ENCODE measurements around the gene GRIA3. TPM values are rescaled to one million over a fixed set of nuclear protein-coding genes. Genes with fewer than 3 reads are reported as not detected.

Gene GRIA3
- total RNA-seq, 1 donor from 2014 or later, result 3.7 TPM

DNA sequence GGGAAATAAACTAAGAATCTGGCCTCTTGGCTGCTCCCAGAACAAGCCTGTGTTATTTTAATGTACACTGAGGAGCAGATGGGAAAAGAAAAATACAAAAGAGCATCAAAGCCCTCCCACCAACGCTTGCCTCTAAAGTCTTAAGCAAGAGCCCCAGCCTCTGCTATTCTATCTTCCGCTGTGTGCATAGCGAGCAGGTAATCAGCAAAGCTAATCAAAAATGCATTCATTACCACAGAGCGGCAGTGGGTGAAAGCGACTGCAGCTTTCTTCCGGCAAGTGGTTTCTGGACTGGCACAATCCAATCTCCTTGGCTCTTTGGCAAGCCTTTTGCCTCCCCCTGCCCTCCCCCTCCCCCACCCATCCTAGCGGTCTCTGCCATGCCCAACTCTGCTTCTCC lies 13.5 kb upstream of the GRIA3 start:
- Histone ChIP-seq H3K27ac (replicated peaks) (no peak overlapping the region), H3K27me3 (ENCODE audit: low read depth) (no peaks in the 10 kb centered on the region), H3K36me3 (no peaks in the 10 kb centered on the region), H3K4me1 (no peaks in the 10 kb centered on the region), H3K4me3 (no peak overlapping the region), H3K9me3 (replicated peaks) (no peaks in the 10 kb centered on the region)
- intact Hi-C loops (cut with micrococcal nuclease), result loop anchor here (10.0 kb wide), 1 partner anchor 244 kb away; no protein-coding TSS in a partner anchor
- TF ChIP-seq, protein P1, sequence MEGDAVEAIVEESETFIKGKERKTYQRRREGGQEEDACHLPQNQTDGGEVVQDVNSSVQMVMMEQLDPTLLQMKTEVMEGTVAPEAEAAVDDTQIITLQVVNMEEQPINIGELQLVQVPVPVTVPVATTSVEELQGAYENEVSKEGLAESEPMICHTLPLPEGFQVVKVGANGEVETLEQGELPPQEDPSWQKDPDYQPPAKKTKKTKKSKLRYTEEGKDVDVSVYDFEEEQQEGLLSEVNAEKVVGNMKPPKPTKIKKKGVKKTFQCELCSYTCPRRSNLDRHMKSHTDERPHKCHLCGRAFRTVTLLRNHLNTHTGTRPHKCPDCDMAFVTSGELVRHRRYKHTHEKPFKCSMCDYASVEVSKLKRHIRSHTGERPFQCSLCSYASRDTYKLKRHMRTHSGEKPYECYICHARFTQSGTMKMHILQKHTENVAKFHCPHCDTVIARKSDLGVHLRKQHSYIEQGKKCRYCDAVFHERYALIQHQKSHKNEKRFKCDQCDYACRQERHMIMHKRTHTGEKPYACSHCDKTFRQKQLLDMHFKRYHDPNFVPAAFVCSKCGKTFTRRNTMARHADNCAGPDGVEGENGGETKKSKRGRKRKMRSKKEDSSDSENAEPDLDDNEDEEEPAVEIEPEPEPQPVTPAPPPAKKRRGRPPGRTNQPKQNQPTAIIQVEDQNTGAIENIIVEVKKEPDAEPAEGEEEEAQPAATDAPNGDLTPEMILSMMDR (IDR thresholded peaks at IDR 0.05; ENCODE audit: borderline replicate concordance), result no peak
- no peak for DNase-seq

DNA sequence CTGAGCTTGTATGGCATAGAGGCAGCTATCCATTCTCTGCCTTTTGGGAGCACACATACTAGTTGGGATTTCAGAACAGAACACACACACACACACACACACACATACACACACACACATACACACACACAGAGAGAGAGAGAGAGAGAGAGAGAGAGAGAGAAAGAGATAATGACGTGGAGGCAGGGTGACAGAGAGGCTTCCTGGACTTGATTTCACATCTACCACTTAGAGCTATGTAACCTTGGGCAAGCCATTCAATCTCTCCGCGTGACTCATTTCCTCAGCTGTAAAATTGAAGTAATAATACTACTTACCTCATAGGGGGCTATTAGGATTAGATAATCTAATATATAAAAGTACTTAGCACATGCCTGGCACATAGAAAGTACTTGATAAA lies 12.3 kb upstream of the GRIA3 start:
- intact Hi-C loops (cut with micrococcal nuclease), result loop anchor here (10.0 kb wide), 1 partner anchor 243 kb away; no protein-coding TSS in a partner anchor
- no peaks in the 10 kb centered on the region for H3K4me1 ChIP-seq

DNA sequence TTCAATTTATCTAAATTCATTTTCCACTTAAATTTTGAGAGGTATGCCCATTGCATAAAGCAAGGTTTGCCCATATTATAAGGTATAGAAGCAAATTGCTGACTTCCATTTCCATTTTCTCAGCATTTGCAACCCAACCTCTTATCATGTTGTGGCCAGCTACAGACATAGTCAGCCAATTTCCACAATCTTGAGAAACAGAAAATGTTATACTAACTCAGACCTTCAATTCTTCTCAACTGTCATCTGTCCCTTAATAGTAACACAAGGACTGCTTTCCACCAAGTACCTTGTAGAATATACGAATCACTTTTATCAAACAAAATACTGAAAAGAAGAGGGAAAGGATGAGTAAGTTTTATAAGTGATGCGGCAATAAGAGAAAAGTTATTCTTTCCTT lies 11.2 kb upstream of the GRIA3 start:
- no peaks in the 10 kb centered on the region for H3K36me3 ChIP-seq
- TF ChIP-seq, protein P1 (IDR thresholded peaks at IDR 0.05; ENCODE audit: borderline replicate concordance), result no peak
- no peaks in the 10 kb centered on the region for H3K27me3 ChIP-seq (ENCODE audit: low read depth)
- no peaks in the 10 kb centered on the region for H3K9me3 ChIP-seq (replicated peaks)
- no peak overlapping the region for H3K27ac ChIP-seq (replicated peaks)
- DNase-seq, result no peak
- intact Hi-C loops (cut with micrococcal nuclease), result loop anchor here (10.0 kb wide), 1 partner anchor 242 kb away; no protein-coding TSS in a partner anchor
- H3K4me1 ChIP-seq, result no peaks in the 10 kb centered on the region
- no peak overlapping the region for H3K4me3 ChIP-seq

More for the DNA sequence above, 12.3 kb upstream of the GRIA3 start:
- TF ChIP-seq, protein P1 (IDR thresholded peaks at IDR 0.05; ENCODE audit: borderline replicate concordance), result no peak
- no peaks in the 10 kb centered on the region for H3K36me3 ChIP-seq
- no peak overlapping the region for H3K27ac ChIP-seq (replicated peaks)
- H3K9me3 ChIP-seq (replicated peaks), result no peaks in the 10 kb centered on the region
- no peak for DNase-seq
- no peaks in the 10 kb centered on the region for H3K27me3 ChIP-seq (ENCODE audit: low read depth)
- no peak overlapping the region for H3K4me3 ChIP-seq

DNA sequence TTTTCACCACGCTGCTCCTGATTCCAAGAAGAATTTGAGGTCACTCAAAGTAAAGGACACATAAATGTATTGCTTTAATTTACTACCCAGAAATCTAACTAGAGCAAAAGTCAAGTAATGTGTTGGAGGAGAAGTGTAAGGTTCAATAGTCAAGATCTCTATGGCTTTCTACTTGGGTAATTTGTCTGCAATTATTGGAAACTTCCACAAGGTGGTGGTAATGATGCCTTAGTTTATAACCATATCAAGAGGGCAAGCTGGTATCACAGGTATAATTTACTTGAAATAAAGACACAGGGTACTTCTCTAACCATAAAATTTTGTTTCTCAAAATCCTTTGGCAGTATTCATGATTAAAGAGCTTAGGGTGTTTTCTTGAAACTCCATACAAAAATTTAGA lies 10.2 kb upstream of the GRIA3 start:
- no peak overlapping the region for H3K27ac ChIP-seq (replicated peaks)
- TF ChIP-seq, protein P1 (IDR thresholded peaks at IDR 0.05; ENCODE audit: borderline replicate concordance), result no peak
- no peaks in the 10 kb centered on the region for H3K9me3 ChIP-seq (replicated peaks)
- intact Hi-C loops (cut with micrococcal nuclease), result loop anchor here (10.0 kb wide), 1 partner anchor 241 kb away; no protein-coding TSS in a partner anchor
- no peaks in the 10 kb centered on the region for H3K36me3 ChIP-seq
- DNase-seq, result no peak
- no peaks in the 10 kb centered on the region for H3K4me1 ChIP-seq
- H3K4me3 ChIP-seq, result no peak overlapping the region
- no peaks in the 10 kb centered on the region for H3K27me3 ChIP-seq (ENCODE audit: low read depth)

DNA sequence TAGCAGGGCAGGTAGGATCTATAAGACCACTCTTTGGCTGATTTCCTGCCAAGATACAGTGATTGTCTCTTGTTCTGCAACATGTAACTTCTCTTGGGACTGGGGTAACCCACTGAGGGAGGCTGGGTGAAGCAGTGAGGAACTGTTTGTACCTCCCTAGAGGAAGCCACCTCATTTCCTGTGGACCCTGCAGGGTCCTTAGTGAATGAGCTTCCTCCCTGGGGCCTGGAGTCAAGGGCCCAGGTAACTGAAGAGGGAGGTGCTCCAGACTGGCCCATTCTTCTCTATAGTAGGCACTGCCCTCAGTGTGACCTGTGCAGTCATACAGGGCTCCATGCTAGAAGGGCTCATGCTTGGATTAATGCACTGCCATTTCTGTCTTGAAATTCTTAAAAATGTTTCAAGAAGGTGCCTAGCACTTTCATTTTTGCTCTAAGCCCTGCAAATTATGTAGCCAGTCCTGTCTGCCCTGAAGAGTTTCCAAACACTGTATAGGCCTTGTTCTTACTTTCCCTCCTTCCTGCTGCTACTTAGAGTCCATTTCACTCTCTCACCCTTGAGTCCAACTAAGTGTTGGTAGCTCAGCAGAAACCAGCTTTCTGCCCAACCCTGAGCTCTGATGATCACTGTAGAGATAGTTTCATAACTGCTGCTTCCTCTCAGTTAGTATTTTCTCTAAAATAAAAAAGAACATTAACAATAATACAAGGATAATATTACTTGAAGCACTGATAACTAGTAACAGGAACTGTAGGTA lies 8.5 kb upstream of the GRIA3 start:
- Histone ChIP-seq H3K27me3 (ENCODE audit: low read depth) (no peaks in the 10 kb centered on the region), H3K27ac (replicated peaks) (no peak overlapping the region), H3K4me3 (no peak overlapping the region), H3K4me1 (no peaks in the 10 kb centered on the region), H3K36me3 (no peaks in the 10 kb centered on the region), H3K9me3 (replicated peaks) (no peaks in the 10 kb centered on the region)
- DNase-seq, result no peak
- TF ChIP-seq, protein P1 (IDR thresholded peaks at IDR 0.05; ENCODE audit: borderline replicate concordance), result no peak
- intact Hi-C loops (cut with micrococcal nuclease), result loop anchor here (10.0 kb wide), 1 partner anchor 239 kb away; no protein-coding TSS in a partner anchor
